ENCODE results near the gene DNMT3A.

Gene DNMT3A

DNA sequence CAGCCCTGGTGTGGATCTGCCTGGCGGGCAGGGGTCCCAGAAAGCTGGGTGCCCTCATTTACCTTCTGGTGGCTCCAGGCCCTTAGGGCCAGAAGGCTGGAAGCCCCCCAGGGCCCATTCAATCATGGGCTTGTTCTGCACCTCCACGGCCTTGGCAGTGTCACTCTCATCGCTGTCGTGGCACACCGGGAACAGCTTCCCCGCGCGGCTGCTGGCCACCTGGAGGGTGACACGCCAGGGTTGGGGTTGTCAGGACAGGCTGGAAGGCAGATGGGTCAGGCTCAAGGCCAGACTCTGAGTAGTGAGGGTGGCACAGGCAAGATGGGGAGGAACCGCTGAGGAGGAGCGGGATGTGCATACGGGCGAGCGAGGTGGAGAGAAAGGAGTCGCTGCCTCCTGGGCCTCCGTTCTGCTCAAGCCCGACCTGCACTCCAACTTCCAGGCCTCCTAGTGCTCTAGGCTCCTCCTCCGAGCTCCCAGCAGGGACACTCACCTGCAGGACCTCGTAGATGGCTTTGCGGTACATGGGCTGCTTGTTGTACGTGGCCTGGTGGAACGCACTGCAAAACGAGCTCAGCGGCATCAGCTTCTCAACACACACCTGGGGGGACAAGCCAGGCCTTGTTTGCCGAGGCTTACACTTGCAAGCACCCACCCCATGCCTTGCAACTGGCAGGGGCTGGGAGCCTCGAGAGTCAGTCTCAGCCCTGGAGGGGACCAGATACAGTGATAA, 95.0 kb downstream of the DNMT3A start:
- DNase-seq (ENCODE audit: low read depth) = no peak
- TF ChIP-seq, protein P1, sequence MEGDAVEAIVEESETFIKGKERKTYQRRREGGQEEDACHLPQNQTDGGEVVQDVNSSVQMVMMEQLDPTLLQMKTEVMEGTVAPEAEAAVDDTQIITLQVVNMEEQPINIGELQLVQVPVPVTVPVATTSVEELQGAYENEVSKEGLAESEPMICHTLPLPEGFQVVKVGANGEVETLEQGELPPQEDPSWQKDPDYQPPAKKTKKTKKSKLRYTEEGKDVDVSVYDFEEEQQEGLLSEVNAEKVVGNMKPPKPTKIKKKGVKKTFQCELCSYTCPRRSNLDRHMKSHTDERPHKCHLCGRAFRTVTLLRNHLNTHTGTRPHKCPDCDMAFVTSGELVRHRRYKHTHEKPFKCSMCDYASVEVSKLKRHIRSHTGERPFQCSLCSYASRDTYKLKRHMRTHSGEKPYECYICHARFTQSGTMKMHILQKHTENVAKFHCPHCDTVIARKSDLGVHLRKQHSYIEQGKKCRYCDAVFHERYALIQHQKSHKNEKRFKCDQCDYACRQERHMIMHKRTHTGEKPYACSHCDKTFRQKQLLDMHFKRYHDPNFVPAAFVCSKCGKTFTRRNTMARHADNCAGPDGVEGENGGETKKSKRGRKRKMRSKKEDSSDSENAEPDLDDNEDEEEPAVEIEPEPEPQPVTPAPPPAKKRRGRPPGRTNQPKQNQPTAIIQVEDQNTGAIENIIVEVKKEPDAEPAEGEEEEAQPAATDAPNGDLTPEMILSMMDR (conservative IDR thresholded peaks at IDR 0.05; ENCODE audit: control insufficient read depth, insufficient read depth, low read depth, low read length) = no peak
- no peak overlapping the region for H3K4me3 ChIP-seq (ENCODE audit: control insufficient read depth, low read depth, low read length)

DNA sequence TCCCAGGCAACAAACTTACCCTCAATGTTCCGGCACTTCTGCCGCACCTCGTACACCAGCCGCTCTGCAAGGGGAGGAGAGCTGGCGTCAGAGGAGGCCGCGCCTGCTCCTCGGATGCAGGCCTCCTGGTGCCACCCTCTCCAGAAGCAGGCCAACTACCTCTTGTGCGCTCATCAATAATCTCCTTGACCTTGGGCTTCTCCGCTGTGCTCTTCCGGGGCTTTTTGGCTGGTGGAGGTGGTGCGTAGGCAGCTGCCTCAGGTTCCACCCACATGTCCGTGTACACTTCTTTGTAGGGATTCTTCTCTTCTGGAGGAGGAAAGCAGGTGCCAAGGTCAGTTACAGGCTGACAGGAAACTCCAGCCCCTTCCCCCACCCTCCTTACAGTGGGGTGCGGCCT, 95.7 kb downstream of the DNMT3A start:
- no peak overlapping the region for H3K4me3 ChIP-seq (ENCODE audit: control insufficient read depth, low read depth, low read length)
- TF ChIP-seq, protein P1 (conservative IDR thresholded peaks at IDR 0.05; ENCODE audit: control insufficient read depth, insufficient read depth, low read depth, low read length) = no peak
- no peak for DNase-seq (ENCODE audit: low read depth)

DNA sequence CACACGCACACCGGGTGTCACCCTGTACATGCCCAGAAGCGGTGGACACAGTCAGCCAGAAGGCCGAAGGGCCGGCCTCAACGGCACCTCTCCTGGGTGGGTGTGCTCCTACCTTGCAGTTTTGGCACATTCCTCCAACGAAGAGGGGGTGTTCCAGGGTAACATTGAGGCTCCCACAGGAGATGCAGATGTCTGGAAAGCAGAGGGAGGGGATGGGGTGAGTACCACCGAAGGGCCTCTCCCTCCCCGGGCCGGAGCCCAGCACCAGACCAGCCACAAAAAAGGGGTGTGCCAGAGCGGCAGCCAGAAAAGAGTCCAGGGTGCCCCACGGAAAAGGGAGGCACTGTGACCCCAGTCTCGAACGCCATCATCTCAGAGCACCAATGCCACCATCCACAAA, 96.6 kb downstream of the DNMT3A start:
- H3K4me3 ChIP-seq (ENCODE audit: control insufficient read depth, low read depth, low read length) = no peak overlapping the region
- TF ChIP-seq, protein P1 (conservative IDR thresholded peaks at IDR 0.05; ENCODE audit: control insufficient read depth, insufficient read depth, low read depth, low read length) = no peak
- no peak for DNase-seq (ENCODE audit: low read depth)

DNA sequence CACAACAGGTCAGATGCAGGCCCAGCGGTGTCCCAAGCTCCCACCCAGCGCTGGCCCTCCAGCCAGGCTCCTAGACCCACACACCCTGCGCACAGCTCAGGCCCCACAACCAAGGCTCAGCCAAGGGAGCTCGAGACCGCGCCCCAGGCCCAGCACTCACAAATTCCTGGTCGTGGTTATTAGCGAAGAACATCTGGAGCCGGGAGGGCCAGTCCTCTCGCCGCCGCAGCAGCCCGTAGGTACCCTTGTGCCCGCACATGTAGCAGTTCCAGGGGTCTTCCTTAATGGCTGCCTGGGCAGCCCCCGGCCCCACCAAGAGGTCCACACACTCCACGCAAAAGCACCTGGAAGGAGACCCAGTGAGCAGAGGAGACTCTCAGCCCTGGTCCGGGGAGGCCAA, 97.7 kb downstream of the DNMT3A start:
- DNase-seq (ENCODE audit: low read depth) = no peak
- no peak overlapping the region for H3K4me3 ChIP-seq (ENCODE audit: control insufficient read depth, low read depth, low read length)
- TF ChIP-seq, protein P1 (conservative IDR thresholded peaks at IDR 0.05; ENCODE audit: control insufficient read depth, insufficient read depth, low read depth, low read length) = no peak

DNA sequence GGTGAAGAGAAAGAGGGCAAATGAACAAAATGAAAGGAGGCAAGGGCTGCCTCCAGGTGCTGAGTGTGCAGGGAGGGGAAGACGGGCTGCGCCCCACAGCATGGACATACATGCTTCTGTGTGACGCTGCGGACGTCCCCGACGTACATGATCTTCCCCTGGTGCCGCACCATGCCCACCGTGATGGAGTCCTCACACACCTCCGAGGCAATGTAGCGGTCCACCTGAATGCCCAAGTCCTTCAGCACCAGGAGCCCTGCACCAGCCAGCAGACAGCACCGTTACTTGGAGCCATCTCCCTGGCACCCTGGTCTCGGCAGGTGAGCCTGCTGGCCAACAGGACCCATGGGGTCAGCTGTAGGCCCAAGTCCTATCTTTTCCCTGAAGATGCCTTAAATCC, 100.3 kb downstream of the DNMT3A start:
- TF ChIP-seq, protein P1 (conservative IDR thresholded peaks at IDR 0.05; ENCODE audit: control insufficient read depth, insufficient read depth, low read depth, low read length) = no peak
- H3K4me3 ChIP-seq (ENCODE audit: control insufficient read depth, low read depth, low read length) = no peak overlapping the region
- no peak for DNase-seq (ENCODE audit: low read depth)

DNA sequence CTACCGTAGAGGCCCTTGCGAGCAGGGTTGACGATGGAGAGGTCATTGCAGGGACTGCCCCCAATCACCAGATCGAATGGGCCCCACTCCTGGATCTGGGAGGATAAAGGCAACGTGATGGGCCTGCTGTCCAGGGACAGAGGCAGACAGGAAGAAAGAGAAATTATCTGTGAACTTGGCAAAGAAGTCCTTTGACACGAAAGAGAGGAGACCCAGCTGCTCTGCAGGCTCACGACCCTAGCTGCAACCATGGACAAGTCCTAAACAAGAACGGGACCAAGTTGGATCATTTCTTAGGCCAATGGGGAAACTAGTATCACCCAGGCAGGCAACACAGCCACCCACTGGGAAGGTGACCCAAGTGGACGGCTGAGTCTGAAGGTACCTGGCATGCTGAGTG, 101.1 kb downstream of the DNMT3A start:
- TF ChIP-seq, protein P1 (conservative IDR thresholded peaks at IDR 0.05; ENCODE audit: control insufficient read depth, insufficient read depth, low read depth, low read length) = no peak
- no peak for DNase-seq (ENCODE audit: low read depth)

More for the DNA sequence above, 101.1 kb downstream of the DNMT3A start:
- H3K4me3 ChIP-seq (ENCODE audit: control insufficient read depth, low read depth, low read length) = no peak overlapping the region

All from fibroblast of mammary gland (primary cell).